Skeletal muscle tissue (tissue), 4 donors: ENCODE data around the gene CYP2D6. TPM values are rescaled to one million over a fixed set of nuclear protein-coding genes. Genes with fewer than 3 reads are reported as not detected.
"Not testable (repeated sequence)": the region's sequence is repeated elsewhere in the genome, so short reads cannot be mapped to it uniquely, and the experiment has no call there.

Experiments
- H3K27ac ChIP-seq: one replicate; pipeline ENCODE4 v1.7.0; 2013; ENCODE audit warnings: mild to moderate bottlenecking, low read depth, low read length, inconsistent platforms
- H3K27me3 ChIP-seq, 3 donors: one replicate each; pipeline ENCODE4 v1.7.0; 2013; ENCODE audit warnings: low read length in 3 of 3; ENCODE audit not compliant: control insufficient read depth in 3 of 3, insufficient read depth in 3 of 3
- H3K36me3 ChIP-seq, 3 donors: one replicate each; pipeline ENCODE4 v1.7.0; 2013; ENCODE audit warnings: low read length in 3 of 3; ENCODE audit not compliant: control insufficient read depth in 3 of 3, insufficient read depth in 3 of 3
- H3K4me1 ChIP-seq, 3 donors: one replicate each; pipeline ENCODE4 v1.7.0; 2013; ENCODE audit warnings: low read length in 3 of 3, mild to moderate bottlenecking in 3 of 3; ENCODE audit not compliant: control insufficient read depth in 3 of 3, insufficient read depth in 3 of 3
- H3K4me3 ChIP-seq, 3 donors: one replicate each; pipeline ENCODE4 v1.7.0; 2013; ENCODE audit warnings: low read length in 3 of 3
- H3K9ac ChIP-seq, 3 donors: one replicate each; pipeline ENCODE4 v1.7.0; 2013; ENCODE audit warnings: low read length in 3 of 3, mild to moderate bottlenecking in 3 of 3, moderate library complexity in 2 of 3, low read depth in 1 of 3
- H3K9me3 ChIP-seq, 3 donors: one replicate each; pipeline ENCODE4 v1.7.0; 2013; ENCODE audit warnings: low read length in 3 of 3; ENCODE audit not compliant: control insufficient read depth in 3 of 3
- total RNA-seq: library from RNA; depleted of rRNA; stranded (reverse); fragments of >200 nt; gene quantifications from one replicate; pipeline ENCODE4 v1.2.3, GENCODE V29; 2014
- donor health status: Osteomylitis.

CYP2D6 gene
- total RNA-seq, result not detected

DNA sequence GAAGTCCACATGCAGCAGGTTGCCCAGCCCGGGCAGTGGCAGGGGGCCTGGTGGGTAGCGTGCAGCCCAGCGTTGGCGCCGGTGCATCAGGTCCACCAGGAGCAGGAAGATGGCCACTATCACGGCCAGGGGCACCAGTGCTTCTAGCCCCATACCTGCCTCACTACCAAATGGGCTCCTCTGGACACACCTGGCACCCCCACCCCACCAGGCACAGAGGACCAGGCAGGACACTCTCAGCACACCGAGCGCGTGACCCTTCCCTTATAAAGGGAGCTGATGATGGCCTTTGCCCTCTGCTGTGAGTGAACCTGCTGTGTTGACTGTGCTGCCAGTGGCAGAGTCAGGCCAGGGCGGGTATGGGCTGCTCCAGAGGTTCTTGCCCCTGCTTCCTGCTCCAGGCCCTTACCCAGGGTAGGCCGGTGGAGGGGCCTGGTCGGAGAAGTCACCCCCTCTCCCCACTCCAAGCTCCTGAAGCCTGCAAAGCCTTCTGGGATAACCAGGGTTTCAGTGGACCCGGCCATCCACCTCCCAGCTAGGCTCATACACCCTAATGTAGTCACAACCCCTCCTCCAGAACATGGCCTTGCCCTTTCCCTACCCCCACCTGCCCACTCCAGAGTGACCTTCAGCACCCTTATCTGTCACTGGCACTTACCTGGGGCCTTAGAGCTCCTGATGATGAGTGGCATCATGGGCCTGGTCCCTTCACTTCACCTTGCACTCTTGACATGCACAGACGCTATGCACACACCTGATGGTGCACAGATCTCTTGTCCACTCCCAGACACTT is at the start of gene CYP2D6:
Gene CYP2D6 (minus strand): TSS at position 172 of the 793 bp plus-strand sequence. CDS start 19 bp downstream, at position 153.
- H3K36me3 ChIP-seq, H3K9me3 ChIP-seq, H3K4me3 ChIP-seq, H3K27ac ChIP-seq, H3K9ac ChIP-seq: not testable (repeated sequence)
- H3K4me1 ChIP-seq, result peaks cover 5 to 13% (median 12%) of the 10 kb centered on the region in 3 donors
- peaks cover 0 to 12% (median 5%) of the 10 kb centered on the region in 3 donors for H3K27me3 ChIP-seq

DNA sequence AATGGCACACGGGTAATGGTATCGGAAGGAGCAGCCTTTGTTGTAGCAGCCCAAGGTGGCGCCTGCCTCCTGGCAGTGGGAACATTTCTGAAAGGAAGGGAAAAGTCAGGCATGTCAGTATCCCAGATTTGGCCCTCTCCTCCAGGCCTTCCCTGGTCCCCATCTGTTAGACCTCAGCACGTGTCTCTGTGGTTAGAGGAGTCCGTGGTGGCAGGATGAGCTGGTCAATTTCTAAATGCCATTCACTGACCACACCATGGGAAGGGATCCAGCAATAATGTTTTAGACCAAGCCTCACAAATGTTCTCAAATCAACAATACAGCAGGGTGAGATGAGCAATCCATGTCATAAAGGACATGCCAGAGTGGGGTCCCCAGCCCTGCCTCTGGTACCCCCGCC is 49.0 kb upstream of the CYP2D6 start:
- H3K4me1 ChIP-seq, result peaks cover 5 to 8% (median 5%) of the 10 kb centered on the region in 3 donors
- H3K36me3 ChIP-seq, result peaks cover 0 to 4% (median 4%) of the 10 kb centered on the region in 3 donors
- no peaks in the 10 kb centered on the region for H3K9me3 ChIP-seq
- H3K27ac ChIP-seq, result no peak overlapping the region
- H3K4me3 ChIP-seq, result no peak overlapping the region
- no peak overlapping the region for H3K9ac ChIP-seq
- no peaks in the 10 kb centered on the region for H3K27me3 ChIP-seq

DNA sequence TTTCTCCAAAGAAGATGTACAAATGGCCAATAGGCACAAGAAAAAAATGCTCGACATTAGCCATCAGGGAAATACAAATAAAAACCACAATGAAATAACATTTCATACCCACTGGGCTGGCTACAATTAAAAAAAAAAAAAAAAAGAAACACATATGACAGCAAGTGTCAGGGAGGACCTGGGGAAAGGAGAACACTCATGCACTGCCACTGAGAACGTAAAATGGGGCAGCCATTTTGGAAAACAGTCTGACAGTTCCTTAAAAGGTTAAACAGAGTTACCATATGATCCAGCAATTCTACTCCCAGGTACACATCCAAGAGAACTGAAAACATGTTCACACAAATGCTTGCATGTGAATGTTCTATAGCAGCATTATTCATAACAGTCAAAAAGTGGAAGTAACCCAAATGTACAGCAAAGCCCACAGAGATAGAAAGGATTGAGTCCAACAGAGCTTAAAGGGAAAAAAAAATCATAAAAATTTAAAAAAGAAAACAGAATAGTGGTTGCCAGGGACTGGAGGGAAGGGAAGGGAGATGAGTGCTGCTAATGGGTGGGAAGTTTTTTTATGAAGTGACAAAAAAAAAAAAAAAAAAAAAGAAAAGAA is 48.4 kb upstream of the CYP2D6 start:
- no peak overlapping the region for H3K9ac ChIP-seq
- H3K36me3 ChIP-seq, result peaks cover 0 to 4% (median 4%) of the 10 kb centered on the region in 3 donors
- no peaks in the 10 kb centered on the region for H3K27me3 ChIP-seq
- H3K4me3 ChIP-seq, result no peak overlapping the region
- H3K27ac ChIP-seq, result no peak overlapping the region
- H3K9me3 ChIP-seq, result no peaks in the 10 kb centered on the region
- H3K4me1 ChIP-seq, result peaks cover 5 to 8% (median 5%) of the 10 kb centered on the region in 3 donors

DNA sequence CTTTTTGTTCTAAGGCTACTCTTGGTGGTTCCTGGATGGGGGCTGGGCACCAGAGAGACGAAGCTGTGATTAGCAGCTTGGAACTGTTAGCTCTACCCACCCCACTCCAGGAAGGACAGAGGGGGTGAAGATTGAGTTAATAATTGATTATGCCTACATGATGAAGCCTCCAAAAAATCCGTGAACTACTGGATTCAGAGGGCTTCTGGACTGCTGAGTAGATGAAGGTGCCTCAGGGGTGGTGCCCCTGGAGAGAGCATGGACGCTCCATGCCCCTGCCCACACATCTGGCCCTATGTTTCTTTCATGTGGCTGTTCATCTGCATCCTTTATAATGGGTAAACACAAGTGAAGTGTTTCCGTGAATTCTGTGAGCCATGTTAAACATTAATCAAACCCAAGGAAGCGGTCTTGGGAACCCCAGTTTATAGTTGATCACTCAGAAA is 47.3 kb upstream of the CYP2D6 start:
- Histone ChIP-seq H3K9me3 (no peaks in the 10 kb centered on the region), H3K36me3 (peaks cover 0 to 4% (median 4%) of the 10 kb centered on the region in 3 donors), H3K4me1 (peaks cover 5 to 8% (median 5%) of the 10 kb centered on the region in 3 donors), H3K27me3 (no peaks in the 10 kb centered on the region), H3K9ac (no peak overlapping the region), H3K27ac (no peak overlapping the region), H3K4me3 (no peak overlapping the region)

DNA sequence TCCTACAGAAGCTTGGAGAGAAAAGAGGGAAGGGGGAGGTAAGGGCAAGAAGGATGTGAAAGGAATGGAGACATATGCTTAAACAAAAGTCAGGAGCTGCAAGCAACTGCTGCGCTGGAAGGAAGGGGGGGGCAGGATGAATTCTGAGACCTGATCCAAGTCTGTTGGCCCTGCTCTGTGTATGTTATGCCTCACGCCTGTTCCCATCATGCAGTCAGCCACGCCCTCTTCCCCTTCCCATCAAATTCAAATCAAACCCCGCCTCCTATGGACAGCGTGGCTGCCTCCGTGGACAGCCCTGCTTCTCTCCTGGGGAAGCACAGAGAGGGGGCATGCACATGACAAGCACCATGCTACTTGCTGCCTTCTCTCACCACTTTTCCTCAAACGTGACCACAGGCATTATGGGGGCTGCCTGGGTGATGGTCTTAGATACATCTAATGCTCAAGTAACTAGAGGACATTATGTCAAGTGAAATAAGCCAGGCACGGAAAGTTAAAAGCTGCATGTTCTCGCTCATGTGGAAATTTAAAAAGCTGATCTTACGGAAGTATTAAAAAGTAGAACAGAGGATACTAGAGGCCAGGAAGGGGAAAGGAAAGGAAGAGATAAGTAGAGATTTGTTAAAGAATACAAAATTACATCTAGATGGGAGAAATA is 45.8 kb upstream of the CYP2D6 start:
- Histone ChIP-seq H3K9me3 (no peaks in the 10 kb centered on the region), H3K27me3 (no peaks in the 10 kb centered on the region), H3K27ac (no peak overlapping the region), H3K4me3 (no peak overlapping the region), H3K9ac (no peak overlapping the region), H3K4me1 (peaks cover 5 to 18% (median 16%) of the 10 kb centered on the region in 3 donors), H3K36me3 (peaks cover 0 to 4% (median 4%) of the 10 kb centered on the region in 3 donors)

DNA sequence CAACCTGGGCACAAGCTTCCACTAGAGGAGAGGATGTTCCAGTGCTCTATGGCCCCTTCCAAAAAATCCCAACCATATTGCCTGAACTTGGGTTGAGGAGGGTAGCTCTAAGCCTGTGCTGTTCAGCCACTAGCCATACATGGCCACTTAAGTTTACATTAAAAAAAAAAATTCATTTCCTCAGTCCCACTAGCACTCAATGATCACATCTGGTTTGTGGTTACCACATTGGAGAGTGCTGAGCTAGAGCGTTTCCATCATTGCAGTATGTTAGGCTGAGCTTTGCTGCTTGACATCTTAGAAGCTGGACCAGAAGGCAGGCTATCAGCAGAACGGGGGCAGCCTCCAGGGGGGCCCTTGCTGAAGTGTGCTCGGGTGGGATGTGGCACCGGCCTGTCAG is 43.5 kb upstream of the CYP2D6 start:
- H3K27ac ChIP-seq, result no peak overlapping the region
- H3K4me1 ChIP-seq, result peaks cover 0 to 13% (median 8%) of the 10 kb centered on the region in 3 donors
- no peak overlapping the region for H3K9ac ChIP-seq

DNA sequence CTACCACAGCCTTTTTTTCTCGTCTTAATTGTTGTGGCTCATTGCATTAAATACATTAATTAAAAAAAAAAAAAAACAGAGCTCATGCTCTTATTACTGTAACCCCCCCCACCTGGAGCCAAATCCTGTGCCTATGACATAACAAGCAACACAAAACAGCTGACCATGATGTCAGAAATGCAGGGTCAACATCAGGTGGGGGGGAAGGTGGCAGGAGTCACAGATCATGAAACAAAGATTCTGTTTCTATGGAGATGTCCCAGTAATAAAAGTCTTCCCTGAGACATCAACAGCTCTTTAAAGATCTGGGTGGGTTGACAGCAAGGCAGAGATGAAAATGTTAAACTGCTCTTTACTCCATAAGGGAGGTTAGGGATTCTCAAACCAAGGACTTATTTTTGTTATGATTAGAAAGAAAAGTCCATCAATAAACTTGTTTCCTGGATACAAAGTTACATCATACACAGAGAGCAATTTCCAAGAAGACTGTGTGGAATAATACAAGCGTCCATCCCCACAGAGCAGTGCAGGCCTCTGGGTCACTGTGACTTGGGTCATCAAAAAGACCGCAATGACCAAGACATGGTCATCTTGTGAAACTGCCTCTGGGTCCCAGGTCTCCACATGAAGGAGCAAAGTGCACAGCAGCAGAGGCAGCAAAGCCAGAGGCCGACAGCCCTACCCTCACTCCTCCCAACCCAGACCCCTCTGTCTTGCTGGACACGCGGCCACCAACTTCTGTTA is 42.7 kb upstream of the CYP2D6 start:
- no peaks in the 10 kb centered on the region for H3K27me3 ChIP-seq
- H3K36me3 ChIP-seq, result peaks cover 9 to 14% (median 11%) of the 10 kb centered on the region in 3 donors
- H3K9me3 ChIP-seq, result no peaks in the 10 kb centered on the region
- H3K4me1 ChIP-seq, result peaks cover 0 to 13% (median 8%) of the 10 kb centered on the region in 3 donors
- peak overlapping the region in 1 of 3 donors; percentile 8 for H3K9ac ChIP-seq
- no peak overlapping the region for H3K4me3 ChIP-seq
- H3K27ac ChIP-seq, result no peak overlapping the region

More for the DNA sequence above, 43.5 kb upstream of the CYP2D6 start:
- peaks cover 6 to 11% (median 10%) of the 10 kb centered on the region in 3 donors for H3K36me3 ChIP-seq
- no peak overlapping the region for H3K4me3 ChIP-seq
- H3K9me3 ChIP-seq, result no peaks in the 10 kb centered on the region
- no peaks in the 10 kb centered on the region for H3K27me3 ChIP-seq

DNA sequence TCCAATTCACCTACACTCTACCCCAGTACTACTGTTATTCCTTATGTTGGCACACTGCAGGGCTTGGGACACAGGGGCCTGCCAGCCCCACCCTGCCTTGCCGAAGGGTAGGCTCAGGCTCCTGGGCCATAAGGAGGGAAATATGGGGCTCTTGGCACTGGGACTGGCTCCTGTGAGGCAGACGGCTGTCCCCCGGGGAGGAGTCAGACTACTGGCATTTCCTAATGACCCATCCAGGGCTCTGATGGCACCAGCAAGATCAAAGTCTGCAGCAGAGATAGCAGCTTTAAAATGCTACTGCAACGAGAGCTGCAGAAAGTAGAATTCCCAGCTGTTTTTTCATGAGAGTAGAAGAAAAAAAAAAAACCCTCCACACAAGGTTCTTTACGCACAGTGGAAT is 42.2 kb upstream of the CYP2D6 start:
- H3K27me3 ChIP-seq, result no peaks in the 10 kb centered on the region
- peaks cover 0 to 13% (median 8%) of the 10 kb centered on the region in 3 donors for H3K4me1 ChIP-seq
- H3K9me3 ChIP-seq, result no peaks in the 10 kb centered on the region
- peaks cover 10 to 12% (median 11%) of the 10 kb centered on the region in 3 donors for H3K36me3 ChIP-seq
- peak overlapping the region in 1 of 3 donors; percentile 3 for H3K9ac ChIP-seq
- no peak overlapping the region for H3K4me3 ChIP-seq
- H3K27ac ChIP-seq, result no peak overlapping the region

DNA sequence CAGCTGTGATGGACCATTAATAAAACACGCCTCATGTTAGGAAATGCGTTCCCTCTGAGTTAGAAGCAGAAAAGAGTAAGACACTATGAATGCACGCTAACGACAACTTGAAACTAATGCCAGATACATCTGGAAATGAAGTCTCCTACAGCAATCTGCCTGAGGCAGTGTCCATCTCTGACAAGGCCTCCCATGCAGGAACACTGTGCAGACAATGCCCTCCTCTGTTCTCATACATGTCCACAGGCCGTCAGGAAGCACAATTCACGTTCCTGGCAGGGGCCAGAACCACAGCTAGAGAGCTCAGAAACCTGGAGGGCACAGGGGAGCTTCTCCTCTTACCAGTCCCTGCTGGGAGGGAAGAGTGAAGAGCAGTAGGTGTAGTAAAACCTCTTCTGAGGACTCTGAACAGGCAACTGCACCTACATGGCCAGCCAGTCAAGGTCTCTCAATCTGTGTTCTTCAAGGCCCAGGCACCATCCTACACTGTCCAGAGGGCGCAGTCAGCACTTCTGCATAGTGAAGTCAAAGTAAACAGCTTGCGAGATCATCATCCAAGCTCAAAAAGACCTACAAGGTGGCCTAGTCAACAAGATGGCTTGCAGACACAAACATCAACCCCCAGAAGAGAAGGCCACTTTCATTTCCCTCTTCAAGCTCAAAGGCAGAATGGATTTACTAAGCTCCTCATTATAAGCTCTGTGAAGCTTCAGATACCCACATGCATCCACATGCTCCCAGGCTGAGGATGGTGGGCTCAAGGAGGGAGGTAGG is 41.5 kb upstream of the CYP2D6 start:
- no peak overlapping the region for H3K27ac ChIP-seq
- no peak overlapping the region for H3K4me3 ChIP-seq
- H3K27me3 ChIP-seq, result no peaks in the 10 kb centered on the region
- H3K36me3 ChIP-seq, result peaks cover 11 to 15% (median 12%) of the 10 kb centered on the region in 3 donors
- H3K4me1 ChIP-seq, result peaks cover 0 to 13% (median 8%) of the 10 kb centered on the region in 3 donors
- H3K9ac ChIP-seq, result no peak overlapping the region
- no peaks in the 10 kb centered on the region for H3K9me3 ChIP-seq
